Astrocyte (in vitro differentiated cells and primary cell): ENCODE data around the gene CCDC141.

Source experiments
- CTCF ChIP-seq: IDR thresholded peaks from 2 replicates; pipeline ENCODE4 v1.5.1; 2011; ENCODE audit warnings: low read depth, mild to moderate bottlenecking, inconsistent platforms, low read length, moderate library complexity; ENCODE audit not compliant: insufficient read depth
- EZH2 ChIP-seq: IDR thresholded peaks from 2 replicates; pipeline ENCODE4 v1.6.1; 2012; ENCODE audit warnings: mild to moderate bottlenecking, low read length, inconsistent platforms; ENCODE audit not compliant: insufficient read depth

GRCh38 chr2:178886006-178886405 lies 163.9 kb downstream of the CCDC141 start:
- no peak for TF ChIP-seq CTCF
- TF ChIP-seq EZH2, result no peak
